ENCODE results near the gene TMEM120B. TPM values are rescaled to one million over a fixed set of nuclear protein-coding genes. Genes with fewer than 3 reads are reported as not detected.
A peak's percentile ranks its signal among the peaks of the same experiment; 100 is the strongest.
"Not testable (repeated sequence)": the region's sequence is repeated elsewhere in the genome, so short reads cannot be mapped to it uniquely, and the experiment has no call there.

TMEM120B gene
- polyA plus RNA-seq, 10 donors: 10.6 to 22.9 (median 17.0) TPM

- DNase-seq: peak in 1 of 3 donors; percentile 61
Observed at GRCh38 chr12:121789800-121790728, 77.5 kb downstream of the TMEM120B start.

DNA sequence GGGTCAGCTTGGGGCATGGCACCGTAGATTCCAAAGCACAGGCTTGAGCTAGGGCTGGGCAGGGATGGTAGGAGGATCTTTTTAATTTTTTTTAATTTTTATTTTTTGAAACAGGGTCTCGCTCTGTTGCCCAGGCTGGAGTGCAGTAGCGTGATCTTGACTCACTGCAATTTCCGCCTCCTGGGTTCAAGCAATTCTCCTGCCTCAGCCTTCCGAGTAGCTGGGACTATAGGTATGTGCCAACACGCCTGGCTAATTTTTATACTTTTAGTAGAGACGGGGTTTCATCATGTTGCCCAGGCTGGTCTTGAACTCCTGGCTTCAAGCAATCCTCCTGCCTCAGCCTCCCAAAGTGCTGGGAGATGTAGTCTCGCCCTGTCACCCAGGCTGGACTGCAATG lies 78.2 kb downstream of the TMEM120B start:
- DNase-seq: not testable (repeated sequence)

DNA sequence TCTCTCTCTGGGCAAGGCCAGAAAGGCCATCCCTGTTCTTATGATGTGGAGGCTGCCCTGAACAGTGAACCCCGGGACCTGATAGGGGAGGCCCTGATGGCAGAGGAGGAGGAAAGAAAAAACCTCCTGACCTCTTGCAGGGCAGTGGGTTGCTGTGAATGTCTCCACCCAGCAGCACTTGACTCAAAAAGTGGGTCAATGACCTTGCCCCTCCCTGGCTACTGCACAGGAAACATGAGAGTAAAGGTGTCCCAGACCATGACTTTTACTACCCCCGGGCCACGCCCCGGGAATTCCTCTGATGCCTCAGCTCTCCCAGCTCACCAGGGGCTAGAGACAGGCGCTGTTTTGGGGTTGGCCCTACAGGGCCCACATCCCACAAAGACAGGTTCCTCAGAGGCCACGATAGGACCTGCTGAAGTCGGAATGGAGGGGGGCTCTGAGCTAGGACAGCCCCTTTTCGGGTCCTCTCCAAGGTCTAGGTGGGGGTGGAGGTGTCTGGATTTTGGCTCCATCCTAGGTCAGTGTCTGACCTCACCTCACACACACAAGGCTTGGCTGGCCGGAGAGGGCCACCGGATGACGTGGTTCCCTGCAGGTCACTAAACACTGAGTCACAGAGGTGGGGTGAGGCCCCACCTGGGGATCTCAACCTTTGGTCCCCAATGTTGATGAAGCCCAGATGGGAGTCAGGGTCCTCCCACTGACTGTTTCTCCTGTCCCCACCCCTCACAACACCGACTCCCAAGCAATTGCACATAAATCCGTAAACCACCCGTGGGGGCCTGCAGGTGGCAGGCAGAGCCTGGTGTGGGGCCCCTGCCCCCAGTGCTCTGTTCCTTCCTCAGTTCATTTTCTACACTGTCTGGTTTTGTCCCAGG lies 79.4 kb downstream of the TMEM120B start:
- no peak for DNase-seq

- DNase-seq: peak in 1 of 3 donors; percentile 37
Observed at GRCh38 chr12:121792607-121793439, 80.3 kb downstream of the TMEM120B start.

- peak in 1 of 3 donors; percentile 37 for DNase-seq
Observed at GRCh38 chr12:121793440-121793837, 80.9 kb downstream of the TMEM120B start, which contains the start of gene RHOF. RHOF (minus strand) TSS chr12:121793688; CDS start chr12:121793633, 55 bp downstream.

DNA sequence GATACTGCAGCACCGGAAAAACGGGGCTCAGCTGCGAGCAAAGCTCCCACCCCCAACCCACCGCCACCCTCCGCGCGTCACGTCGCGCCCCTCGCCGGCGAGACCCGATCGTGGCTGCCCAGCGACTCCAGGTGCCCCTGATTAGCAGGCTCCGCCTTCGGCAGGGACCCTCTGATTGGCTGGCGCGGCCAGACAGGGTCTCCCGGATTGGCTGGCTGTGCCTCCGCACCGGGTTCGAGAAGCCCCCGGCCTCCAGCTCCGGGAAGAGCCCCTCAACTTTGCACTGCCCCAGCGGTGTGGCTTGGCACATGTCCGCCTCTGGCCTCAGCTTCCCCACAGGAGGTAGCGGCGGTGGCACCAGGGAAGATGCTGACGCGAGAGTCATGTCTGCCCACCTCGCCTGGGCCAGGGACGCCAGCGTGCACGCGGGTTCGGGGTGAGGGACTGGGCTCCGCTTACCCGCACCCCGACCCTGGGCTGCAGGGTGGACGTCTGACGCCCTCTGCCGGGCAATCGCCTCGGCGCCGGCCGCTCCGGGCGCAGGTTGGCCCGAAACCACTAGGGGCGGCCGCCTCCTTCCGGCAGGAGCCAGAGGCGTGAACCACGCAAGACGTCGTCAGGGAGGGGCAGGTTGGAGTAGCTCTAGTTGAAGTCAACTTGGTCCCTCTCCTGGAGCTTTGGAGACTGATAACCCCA lies 81.4 kb downstream of the TMEM120B start:
- peak; percentile 89 to 96 (median 91) for DNase-seq

GRCh38 chr12:121794534-121795033 lies 82.0 kb downstream of the TMEM120B start:
- no peak for DNase-seq

- DNase-seq: peak in 2 of 3 donors; percentile 93 to 95
Observed at GRCh38 chr12:121795034-121795968, 82.7 kb downstream of the TMEM120B start.

DNA sequence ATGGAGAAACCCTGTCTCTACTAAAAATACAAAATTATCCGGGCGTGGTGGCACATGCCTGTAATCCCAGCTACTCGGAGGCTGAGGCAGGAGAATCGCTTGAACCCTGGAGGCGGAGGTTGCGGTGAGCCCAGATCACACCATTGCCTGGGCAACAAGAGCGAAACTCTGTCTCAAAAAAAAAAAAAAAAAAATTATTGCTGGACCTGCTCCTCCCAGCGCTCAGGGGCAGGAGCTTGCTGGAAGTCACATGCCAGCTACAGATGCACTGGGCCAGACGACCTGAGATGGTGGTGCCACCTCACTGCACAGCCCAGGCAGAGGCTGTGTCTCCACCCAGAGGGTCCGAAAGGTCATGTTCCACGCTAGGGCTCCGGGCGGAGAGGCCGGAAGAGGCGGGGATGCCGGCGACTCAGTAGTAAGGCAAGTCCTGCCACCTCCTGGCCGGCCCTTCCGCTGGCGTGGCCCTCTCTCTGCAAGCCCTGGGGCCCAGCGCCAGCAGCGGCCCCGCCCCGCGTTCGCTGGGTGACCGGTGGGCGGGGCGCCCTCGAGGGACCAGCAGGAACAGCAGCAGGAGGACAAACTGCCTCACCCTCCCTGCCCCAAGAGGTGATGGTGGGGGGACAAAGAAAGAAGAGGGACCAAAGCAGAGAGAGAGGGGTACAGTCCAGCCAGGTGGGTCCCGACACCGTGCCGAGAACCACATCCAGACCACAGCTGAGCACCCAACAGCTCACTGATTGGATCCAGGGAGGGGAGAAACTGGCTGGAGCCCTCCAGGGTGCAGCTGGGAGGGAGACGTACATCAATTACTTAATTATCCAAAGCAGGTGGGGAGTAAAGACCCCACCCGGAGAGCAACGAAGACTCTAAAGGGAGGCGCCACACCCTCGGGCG lies 84.6 kb downstream of the TMEM120B start:
- peak in 2 of 3 donors; percentile 68 to 80 for DNase-seq

DNA sequence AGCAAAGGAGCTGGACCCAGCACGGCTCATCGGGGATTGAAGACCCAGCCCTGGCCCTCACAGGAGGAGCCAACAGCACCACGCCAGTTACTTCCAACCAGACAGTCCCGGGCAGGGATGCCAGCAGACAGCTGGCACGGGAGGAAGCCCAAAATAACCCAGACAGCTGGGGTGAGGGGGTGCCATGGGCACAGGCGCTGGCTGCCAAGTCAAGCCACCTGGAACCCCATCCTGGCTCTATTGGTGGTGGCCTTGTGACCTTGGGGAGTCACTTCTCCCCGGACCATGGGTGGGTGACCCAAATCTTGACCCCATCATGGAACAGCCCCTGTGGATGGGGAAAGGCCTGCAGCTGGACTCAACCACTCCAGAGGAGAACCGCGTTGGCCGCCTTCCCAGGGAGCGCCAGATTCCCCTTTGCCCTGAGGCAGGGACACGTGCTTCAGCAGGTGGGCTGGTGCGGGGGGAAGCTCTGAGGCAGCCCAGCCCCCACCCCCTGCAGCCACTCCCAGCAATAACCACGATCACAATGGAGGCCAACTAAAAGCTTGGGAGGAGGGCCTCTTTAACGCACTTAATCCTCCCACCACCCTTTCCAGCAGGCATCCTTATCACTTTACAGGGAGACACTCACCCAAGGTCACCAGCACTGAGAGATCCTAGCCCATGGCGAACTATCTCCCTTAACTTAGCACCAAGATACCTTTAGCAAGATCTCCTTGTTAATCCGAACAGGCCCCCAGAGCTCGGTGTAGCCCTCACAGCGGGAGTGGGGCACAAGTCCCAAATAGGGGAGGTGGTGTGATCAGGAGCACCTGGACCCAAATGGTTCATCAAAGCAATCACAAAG lies 85.6 kb downstream of the TMEM120B start:
- peak in 2 of 3 donors; percentile 79 to 82 for DNase-seq

- no peak for DNase-seq
Observed at GRCh38 chr12:121798787-121799155, 86.2 kb downstream of the TMEM120B start.

DNA sequence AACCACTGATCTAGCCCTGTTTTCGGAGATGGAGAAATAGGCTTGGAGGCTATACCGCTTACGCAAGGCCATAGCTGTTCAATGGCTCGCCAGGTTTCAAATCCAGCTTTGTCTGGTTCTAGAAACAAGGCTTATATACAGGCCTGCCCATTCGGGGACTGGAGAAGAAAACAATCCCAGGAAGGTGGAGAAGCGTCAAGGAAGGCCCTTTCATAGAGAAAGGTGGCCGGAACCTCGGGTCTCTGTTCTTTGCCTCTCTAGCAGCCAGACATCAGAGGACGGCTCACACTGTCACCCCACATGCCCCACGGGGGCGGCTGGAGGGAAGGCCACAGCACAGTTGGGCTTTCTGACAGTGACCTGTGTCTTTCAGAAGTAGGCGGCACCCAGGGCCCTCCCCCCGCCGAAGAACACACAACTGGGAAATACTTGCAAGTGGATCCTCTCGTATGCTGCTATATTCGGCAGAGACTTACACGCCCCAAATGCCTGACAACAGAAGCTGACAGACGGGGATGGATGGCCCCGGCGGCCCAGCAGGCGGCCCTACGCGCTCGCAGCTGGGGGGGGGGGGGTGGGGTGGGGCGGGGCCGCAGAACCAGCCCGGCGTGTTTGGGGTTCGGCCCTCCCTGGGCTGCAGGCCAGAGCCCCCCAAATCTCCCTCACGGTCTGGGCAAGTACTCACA lies 86.7 kb downstream of the TMEM120B start:
- DNase-seq: peak; percentile 83 to 90 (median 86)

GRCh38 chr12:121799842-121800693 lies 87.5 kb downstream of the TMEM120B start:
- DNase-seq: peak; percentile 81 to 92 (median 90)

DNA sequence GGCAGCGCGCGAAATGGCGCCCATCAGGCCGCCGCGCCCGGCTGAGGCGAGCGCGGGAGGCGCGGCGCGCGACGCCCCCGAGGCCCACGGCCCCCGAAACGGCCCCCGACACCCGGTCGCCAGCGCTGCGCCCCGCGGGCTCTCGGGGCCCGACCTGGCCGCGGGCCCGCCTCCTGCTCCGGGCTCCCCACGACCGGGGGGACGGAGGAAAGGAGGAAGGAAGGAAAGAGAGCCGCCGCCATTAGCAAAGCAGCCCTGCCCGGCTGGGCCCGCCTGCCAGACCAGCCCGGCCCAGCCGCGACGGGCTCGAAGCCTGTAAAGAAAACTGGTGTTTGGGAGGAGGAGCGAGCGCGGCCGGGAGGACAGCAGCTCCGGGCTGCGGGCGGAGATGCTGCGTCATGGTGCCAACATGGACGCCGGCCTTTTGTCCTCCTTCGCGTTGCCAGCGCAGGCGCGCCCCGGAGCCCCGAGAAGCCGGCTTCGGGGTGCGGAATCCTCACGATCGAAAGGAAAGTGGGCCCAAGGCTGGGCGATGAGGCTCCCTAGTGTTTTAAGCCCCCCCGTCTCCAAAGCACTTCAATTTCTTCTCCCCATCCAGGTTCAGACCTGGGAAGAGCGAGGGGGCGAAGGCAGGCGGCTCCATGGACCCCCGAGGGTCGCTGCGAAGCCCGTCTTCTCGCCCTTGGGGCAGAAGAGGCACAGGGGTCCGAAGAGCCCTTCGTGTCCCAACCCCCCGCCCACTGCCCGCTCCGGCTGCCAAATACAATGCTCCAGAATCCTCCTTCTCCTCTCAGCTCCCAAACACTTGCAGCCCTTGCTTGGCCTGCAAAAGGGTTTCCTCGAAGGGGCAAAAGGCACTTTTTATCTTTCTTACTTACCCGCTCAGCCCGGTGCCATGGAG lies 88.4 kb downstream of the TMEM120B start:
- peak in 2 of 3 donors; percentile 82 to 91 for DNase-seq

All from muscle of back (tissue), 11 donors.